ENCODE measurements around the gene BORCS5. TPM values are rescaled to one million over a fixed set of nuclear protein-coding genes. Genes with fewer than 3 reads are reported as not detected.

BORCS5 gene
- total and polyA plus RNA-seq, 2 of the 8 experiments (the other 6 are each of a cell fraction or from before 2014, with no cell fraction given) = 8.3 to 17.4 TPM

- FAIRE-seq = no peak
- H3K23ac ChIP-seq (ENCODE audit: insufficient read length) = no peak overlapping the region
- no peak overlapping the region for H2BK20ac ChIP-seq (ENCODE audit: low read length)
- H2BK15ac ChIP-seq (ENCODE audit: low read length) = no peak overlapping the region
- H3K79me1 ChIP-seq (ENCODE audit: low read depth, low read length) = no peaks in the 10 kb centered on the region; the same call in 1 of the 2 replicates
- H3K9ac ChIP-seq (replicated peaks in 1 of 4; ENCODE audit: extremely low read depth in 1 of 4, low read depth in 3 of 4, low read length in 3 of 4) = no peak overlapping the region
- no peak overlapping the region for H2BK120ac ChIP-seq (replicated peaks; ENCODE audit: low read depth, low read length)
- H3K27me3 ChIP-seq (replicated peaks in 1 of 4; ENCODE audit: control insufficient read depth in 3 of 4, extremely low read depth in 1 of 4, insufficient read depth in 3 of 4, low read length in 3 of 4) = no peaks in the 10 kb centered on the region
- H3K18ac ChIP-seq (ENCODE audit: extremely low read depth, low read length) = no peak overlapping the region
- H4K5ac ChIP-seq (ENCODE audit: insufficient read length, low read depth, low read length) = no peak overlapping the region
- H3K4ac ChIP-seq (replicated peaks; ENCODE audit: insufficient read length, low read depth, low read length) = no peak overlapping the region
- H2AK5ac ChIP-seq (ENCODE audit: low read depth, low read length) = no peak overlapping the region
- H3K27ac ChIP-seq (ENCODE audit: low read depth, low read length) = no peak overlapping the region
- H3K14ac ChIP-seq (ENCODE audit: insufficient read length) = no peak overlapping the region
- no peak overlapping the region for H4K91ac ChIP-seq (replicated peaks; ENCODE audit: insufficient read length, low read length)
- peaks cover 0 to 6% (median 0%) of the 10 kb centered on the region in 4 experiments; a peak in 2 of 8 replicates for H3K36me3 ChIP-seq (ENCODE audit: control insufficient read depth in 2 of 4, insufficient read depth in 4 of 4, low read length in 3 of 4)
- no peak overlapping the region for H2AFZ ChIP-seq (ENCODE audit: low read length)
- no peak for DNase-seq (ENCODE audit: low read depth in 1 of 2, low spot score in 2 of 2)
- no peak overlapping the region for H3K4me2 ChIP-seq (ENCODE audit: insufficient read depth in 1 of 2, low read depth in 2 of 2, low read length in 2 of 2)
- peaks cover 0 to 17% (median 2%) of the 10 kb centered on the region in 4 experiments; a peak in 2 of 7 replicates for H3K4me1 ChIP-seq (replicated peaks in 1 of 4; ENCODE audit: control insufficient read depth in 3 of 4, insufficient read depth in 4 of 4, low read length in 3 of 4)
- H3K4me3 ChIP-seq (ENCODE audit: extremely low read depth in 1 of 4, insufficient read depth in 2 of 4, low read depth in 3 of 4, low read length in 4 of 4) = no peak overlapping the region
- peaks cover 5 to 6% of the 10 kb centered on the region in 2 experiments for H4K20me1 ChIP-seq (replicated peaks in 1 of 2; ENCODE audit: control insufficient read depth in 1 of 2, insufficient read depth in 2 of 2, low read length in 2 of 2)
- H2BK12ac ChIP-seq (ENCODE audit: low read depth, low read length) = no peak overlapping the region
- ChIA-PET POLR2A (ENCODE audit: partially characterized antibody) (interaction anchor here (2.4 kb wide), 1 partner anchor 11 kb away, joined by 16 read pairs; no protein-coding TSS in a partner anchor), CTCF (ENCODE audit: partially characterized antibody) (interaction anchor here (0.8 to 2.0 kb wide), 5 partner anchors 10 to 145 kb away, joined by 3 to 5 read pairs (median 3); no protein-coding TSS in a partner anchor)
- H3K56ac ChIP-seq (replicated peaks; ENCODE audit: insufficient read length, low read depth, low read length) = no peak overlapping the region
- H2BK5ac ChIP-seq (ENCODE audit: low read depth, low read length) = no peak overlapping the region
- no peaks in the 10 kb centered on the region for H3K23me2 ChIP-seq (ENCODE audit: low read depth, low read length)
- 98% methylated on average over 2 of the region's 2 CpGs; no CpG with 5 or more reads in 1 of the 2 experiments for WGBS, 2 experiments (ENCODE audit: extremely low coverage in 1 of 2, insufficient coverage in 1 of 2, insufficient read length in 1 of 2, insufficient replicate concordance in 2 of 2, low coverage in 1 of 2, low lambda C conversion rate in 2 of 2, missing lambda C conversion rate in 1 of 2)
- no peaks in the 10 kb centered on the region for H3K9me3 ChIP-seq (ENCODE audit: insufficient read depth in 2 of 2, low read depth in 1 of 2, low read length in 1 of 2)
- peaks cover 0 to 88% of the 10 kb centered on the region in 2 experiments; a peak in 3 of 4 replicates for H3K79me2 ChIP-seq (ENCODE audit: control insufficient read depth in 1 of 2, insufficient read depth in 2 of 2, low read length in 2 of 2)
- no peak overlapping the region for H4K8ac ChIP-seq (ENCODE audit: extremely low read depth, insufficient read depth, low read length)
- TF ChIP-seq SIX5 (IDR thresholded peaks at IDR 0.05; ENCODE audit: low read depth, low read length) (no peak), CTCF (IDR thresholded peaks at IDR 0.05; ENCODE audit: control extremely low read depth in 1 of 3, insufficient read depth in 1 of 3, low read depth in 1 of 3, low read length in 3 of 3) (no peak), TBP (IDR thresholded peaks at IDR 0.05; ENCODE audit: low read depth, low read length) (no peak), NRF1 (IDR thresholded peaks at IDR 0.05; ENCODE audit: low read depth, low read length) (no peak), CHD1 (IDR thresholded peaks at IDR 0.05; ENCODE audit: low read depth, low read length) (no peak), HDAC6 (IDR thresholded peaks at IDR 0.05; ENCODE audit: low read depth, low read length) (no peak), CBX8 (IDR thresholded peaks at IDR 0.05; ENCODE audit: borderline replicate concordance, low read depth, low read length) (no peak), SP2 (IDR thresholded peaks at IDR 0.05; ENCODE audit: low read length) (no peak), HDAC2 (IDR thresholded peaks at IDR 0.05; ENCODE audit: borderline replicate concordance in 1 of 2, low read depth in 2 of 2, low read length in 2 of 2) (no peak), PHF8 (conservative IDR thresholded peaks at IDR 0.05; ENCODE audit: low read depth, low read length) (no peak), CBX5 (IDR thresholded peaks at IDR 0.05; ENCODE audit: low read depth, low read length) (no peak)
Measured at GRCh38 chr12:12510141-12510540, 153.3 kb downstream of the BORCS5 start.
